ENCODE data around the gene ATAD3B.
A peak's percentile ranks its signal among the peaks of the same experiment; 100 is the strongest.
"Not testable (repeated sequence)": the region's sequence is repeated elsewhere in the genome, so short reads cannot be mapped to it uniquely, and the experiment has no call there.

The ATAD3B gene

GRCh38 chr1:1471389-1472052 is at the start of gene ATAD3B:
TSS of gene ATAD3B (plus strand) at chr1:1471765. CDS start at chr1:1471885, 120 bp downstream.
- FAIRE-seq, result peak; percentile 58

GRCh38 chr1:1421907-1422464 is 49.6 kb upstream of the ATAD3B start:
- FAIRE-seq, result no peak

- no peak for FAIRE-seq
These were observed 48.9 kb upstream of the ATAD3B start for GRCh38 chr1:1422465-1423244.

- FAIRE-seq, result no peak
These were observed 48.3 kb upstream of the ATAD3B start for GRCh38 chr1:1423245-1423597.

- FAIRE-seq, result no peak
These were observed 46.9 kb upstream of the ATAD3B start for GRCh38 chr1:1424707-1425106.

- FAIRE-seq, result no peak
These were observed 46.2 kb upstream of the ATAD3B start for GRCh38 chr1:1425426-1425752.

- no peak for FAIRE-seq
These were observed 45.6 kb upstream of the ATAD3B start for GRCh38 chr1:1425753-1426495.

GRCh38 chr1:1426496-1427105 is 45.0 kb upstream of the ATAD3B start:
- FAIRE-seq, result no peak

GRCh38 chr1:1427106-1427819 is 44.3 kb upstream of the ATAD3B start:
- no peak for FAIRE-seq

- FAIRE-seq, result no peak
These were observed 43.8 kb upstream of the ATAD3B start for GRCh38 chr1:1427820-1428148.

GRCh38 chr1:1428174-1428573 is 43.4 kb upstream of the ATAD3B start:
- FAIRE-seq, result no peak

- not testable (repeated sequence) for FAIRE-seq
These were observed 42.6 kb upstream of the ATAD3B start for GRCh38 chr1:1428967-1429366.

- FAIRE-seq, result no peak
These were observed 41.9 kb upstream of the ATAD3B start for GRCh38 chr1:1429671-1430073.

- peak; percentile 75 for FAIRE-seq
These were observed 41.2 kb upstream of the ATAD3B start for GRCh38 chr1:1430114-1430982.

GRCh38 chr1:1430992-1431844 is 40.3 kb upstream of the ATAD3B start:
- FAIRE-seq, result no peak

GRCh38 chr1:1431845-1432273 is 39.7 kb upstream of the ATAD3B start:
- peak; percentile 88 for FAIRE-seq

GRCh38 chr1:1432274-1432950 is 39.2 kb upstream of the ATAD3B start:
- no peak for FAIRE-seq

- FAIRE-seq, result peak; percentile 74
These were observed 38.4 kb upstream of the ATAD3B start for GRCh38 chr1:1432951-1433803.

- FAIRE-seq, result no peak
These were observed 37.8 kb upstream of the ATAD3B start for GRCh38 chr1:1433804-1434130.
